ENCODE data around the gene CD38. TPM values are rescaled to one million over a fixed set of nuclear protein-coding genes. Genes with fewer than 3 reads are reported as not detected.

Gene CD38
- total and polyA plus RNA-seq, 4 donors, result 3.2 to 9.4 (median 5.3) TPM

- WGBS, result 85% methylated on average over 4 of the region's 4 CpGs
Observed at GRCh38 chr4:15874671-15875070, 96.5 kb downstream of the CD38 start.

More at GRCh38 chr4:15874671-15875070, 96.5 kb downstream of the CD38 start:
- Histone ChIP-seq H3K9ac (ENCODE audit: low read depth in 1 of 2, low read length in 2 of 2) (no peak overlapping the region), H3K36me3 (ENCODE audit: control insufficient read depth in 4 of 4, insufficient read depth in 3 of 4, low read depth in 1 of 4, low read length in 3 of 4) (no peaks in the 10 kb centered on the region), H3K4me1 (ENCODE audit: control insufficient read depth in 4 of 4, insufficient read depth in 4 of 4, low read length in 3 of 4) (no peaks in the 10 kb centered on the region), H3K4me3 (ENCODE audit: low read depth in 1 of 3, low read length in 3 of 3) (no peak overlapping the region), H3K27me3 (ENCODE audit: control insufficient read depth in 4 of 4, insufficient read depth in 4 of 4, low read length in 3 of 4) (no peaks in the 10 kb centered on the region), H3K27ac (ENCODE audit: low read depth in 1 of 2, low read length in 2 of 2) (no peak overlapping the region), H3K9me3 (ENCODE audit: control insufficient read depth in 4 of 4, low read length in 3 of 4) (peaks cover 0 to 9% (median under 1%) of the 10 kb centered on the region in 4 donors)
- DNase-seq (ENCODE audit: low spot score), result no peak
- no peak for TF ChIP-seq GABPA (IDR thresholded peaks at IDR 0.05 in 1 of 2, conservative IDR thresholded peaks at IDR 0.05 in 1 of 2)
- TF ChIP-seq EGR1 (IDR thresholded peaks at IDR 0.05; ENCODE audit: low read depth in 2 of 2), result no peak
- TF ChIP-seq HNF4A (conservative IDR thresholded peaks at IDR 0.05), result no peak
- TF ChIP-seq NR2F2 (IDR thresholded peaks at IDR 0.05), result no peak
- no peak for TF ChIP-seq TAF1 (conservative IDR thresholded peaks at IDR 0.05)
- TF ChIP-seq ZBTB33 (IDR thresholded peaks at IDR 0.05), result no peak
- TF ChIP-seq HNF4G (IDR thresholded peaks at IDR 0.05), result no peak
- no peak for TF ChIP-seq ATF3 (IDR thresholded peaks at IDR 0.05)
- TF ChIP-seq REST (IDR thresholded peaks at IDR 0.05), result no peak
- no peak for TF ChIP-seq FOXA2 (IDR thresholded peaks at IDR 0.05)
- no peak for TF ChIP-seq RXRA (IDR thresholded peaks at IDR 0.05)
- TF ChIP-seq CTCF (IDR thresholded peaks at IDR 0.05; ENCODE audit: low read depth, low read length, missing input control), result no peak
- TF ChIP-seq SP1 (IDR thresholded peaks at IDR 0.05), result no peak
- TF ChIP-seq JUND (IDR thresholded peaks at IDR 0.05), result no peak
- TF ChIP-seq FOXA1 (IDR thresholded peaks at IDR 0.05), result no peak
- no peak for TF ChIP-seq MAX (IDR thresholded peaks at IDR 0.05)
- no peak for TF ChIP-seq RAD21 (IDR thresholded peaks at IDR 0.05)
- no peak for TF ChIP-seq YY1 (IDR thresholded peaks at IDR 0.05)
